H1 (cell line): ENCODE data around the gene KIR3DL2. TPM values are rescaled to one million over a fixed set of nuclear protein-coding genes. Genes with fewer than 3 reads are reported as not detected.

ENCODE experiments used
- CTCF ChIA-PET: fragments of 300-600 bp; sonication (Branson Sonifier 250); formaldehyde crosslinking; loops from one replicate; lab custom pipeline; 2021; ENCODE audit not compliant: partially characterized antibody; lab: Charles Lee
- POLR2A ChIA-PET: fragments of 300-600 bp; sonication (Branson Sonifier 250); formaldehyde crosslinking; loops from one replicate; lab custom pipeline; 2021; ENCODE audit warnings: inconsistent platforms; ENCODE audit not compliant: partially characterized antibody; lab: Charles Lee
- DNase-seq, 2 experiments: peaks; one replicate each; pipeline versions ENCODE4 v3.0.0 to v3.0.0-alpha.2; 2010 to 2022; ENCODE audit warnings: low spot score in 2 of 2, low read depth in 1 of 2, mixed read lengths in 1 of 2
- FAIRE-seq: peaks from 2 replicates; lab custom pipeline; 2011; peaks lifted over from hg19 to GRCh38; lab: Jason Lieb, UNC
- H2AFZ ChIP-seq: 2 replicates; pipeline ENCODE4 v1.8.1; 2012; ENCODE audit warnings: low read length, inconsistent platforms
- H2AK5ac ChIP-seq: 2 replicates; pipeline ENCODE4 v1.6.1; 2013; ENCODE audit warnings: low read depth, low read length
- H2BK120ac ChIP-seq: replicated peaks from 2 replicates; pipeline ENCODE3; 2013; ENCODE audit warnings: low read depth, low read length, inconsistent platforms
- H2BK12ac ChIP-seq: 2 replicates; pipeline ENCODE4 v1.6.1; 2013; ENCODE audit warnings: low read depth, low read length
- H2BK15ac ChIP-seq: 2 replicates; pipeline ENCODE4 v1.6.1; 2013; ENCODE audit warnings: low read length
- H2BK20ac ChIP-seq: 2 replicates; pipeline ENCODE4 v1.6.1; 2013; ENCODE audit warnings: low read length
- H2BK5ac ChIP-seq: 2 replicates; pipeline ENCODE4 v1.6.1; 2013; ENCODE audit warnings: low read depth, low read length
- H3K14ac ChIP-seq: 2 replicates; pipeline ENCODE4 v1.6.1; 2013; ENCODE audit warnings: inconsistent platforms; ENCODE audit not compliant: insufficient read length
- H3K18ac ChIP-seq: 2 replicates; pipeline ENCODE4 v1.6.1; 2013; ENCODE audit warnings: low read length; ENCODE audit errors: extremely low read depth
- H3K23ac ChIP-seq: 2 replicates; pipeline ENCODE4 v1.6.1; 2013; ENCODE audit warnings: inconsistent platforms; ENCODE audit not compliant: insufficient read length
- H3K23me2 ChIP-seq: 2 replicates; pipeline ENCODE4 v1.6.1; 2013; ENCODE audit warnings: low read depth, low read length
- H3K27ac ChIP-seq: 2 replicates; pipeline ENCODE4 v1.6.1; 2011; ENCODE audit warnings: low read depth, low read length, inconsistent platforms
- H3K27me3 ChIP-seq, 4 experiments: replicated peaks in 1 of 4; 1 replicate in 1 of 4; 2 replicates in 3 of 4; pipeline versions ENCODE4 v1.6.1 to v1.8.1; 2011 to 2013; ENCODE audit warnings: low read length in 3 of 4, mild to moderate bottlenecking in 3 of 4, inconsistent platforms in 2 of 4, mixed read lengths in 2 of 4, moderate library complexity in 1 of 4; ENCODE audit not compliant: control insufficient read depth in 3 of 4, insufficient read depth in 3 of 4; ENCODE audit errors: extremely low read depth in 1 of 4
- H3K36me3 ChIP-seq, 4 experiments: 2 replicates each; pipeline versions ENCODE4 v1.6.1 to v1.8.1; 2011 to 2013; ENCODE audit warnings: mild to moderate bottlenecking in 4 of 4, low read length in 3 of 4, moderate library complexity in 2 of 4, control low read depth in 1 of 4, inconsistent platforms in 1 of 4; ENCODE audit not compliant: insufficient read depth in 4 of 4, control insufficient read depth in 2 of 4
- H3K4ac ChIP-seq: replicated peaks from 2 replicates; pipeline ENCODE3; 2013; ENCODE audit warnings: low read length, low read depth, mixed read lengths, inconsistent platforms; ENCODE audit not compliant: insufficient read length
- H3K4me1 ChIP-seq, 4 experiments: replicated peaks in 1 of 4; 1 replicate in 1 of 4; 2 replicates in 3 of 4; pipeline versions ENCODE4 v1.6.1 to v1.8.1; 2011 to 2013; ENCODE audit warnings: low read length in 3 of 4, inconsistent platforms in 2 of 4, mixed read lengths in 1 of 4; ENCODE audit not compliant: insufficient read depth in 4 of 4, control insufficient read depth in 3 of 4
- H3K4me2 ChIP-seq, 2 experiments: 2 replicates each; pipeline versions ENCODE4 v1.6.1 to v1.8.1; 2011 to 2013; ENCODE audit warnings: low read depth in 2 of 2, low read length in 2 of 2, control low read depth in 1 of 2, inconsistent platforms in 1 of 2, mild to moderate bottlenecking in 1 of 2; ENCODE audit not compliant: insufficient read depth in 1 of 2
- H3K4me3 ChIP-seq, 4 experiments: fragments of 200-600, 300-600 bp in 1 of 4; sonication (generic), shearing (Covaris generic), sonication (Bioruptor Twin) in 1 of 4; 2 replicates each; pipeline versions ENCODE4 v1.5.1 to v1.8.1; 2011 to 2016; ENCODE audit warnings: low read length in 4 of 4, low read depth in 3 of 4, control low read depth in 2 of 4, inconsistent platforms in 2 of 4, mild to moderate bottlenecking in 2 of 4, mixed read lengths in 1 of 4, moderate library complexity in 1 of 4; ENCODE audit not compliant: insufficient read depth in 2 of 4; ENCODE audit errors: extremely low read depth in 1 of 4
- H3K56ac ChIP-seq: replicated peaks from 2 replicates; pipeline ENCODE3; 2013; ENCODE audit warnings: low read depth, mild to moderate bottlenecking, mixed read lengths, low read length, inconsistent platforms; ENCODE audit not compliant: insufficient read length
- H3K79me1 ChIP-seq: 2 replicates; pipeline ENCODE4 v1.6.1; 2013; ENCODE audit warnings: low read depth, low read length, control low read depth
- H3K79me2 ChIP-seq, 2 experiments: 2 replicates each; pipeline versions ENCODE4 v1.6.1 to v1.8.1; 2012 to 2013; ENCODE audit warnings: low read length in 2 of 2, mild to moderate bottlenecking in 2 of 2, inconsistent platforms in 1 of 2; ENCODE audit not compliant: insufficient read depth in 2 of 2, control insufficient read depth in 1 of 2
- H3K9ac ChIP-seq, 4 experiments: replicated peaks in 1 of 4; 1 replicate in 1 of 4; 2 replicates in 3 of 4; pipeline versions ENCODE4 v1.6.1 to v1.8.1; 2011 to 2013; ENCODE audit warnings: low read depth in 3 of 4, low read length in 3 of 4, control low read depth in 2 of 4, mild to moderate bottlenecking in 2 of 4, moderate library complexity in 2 of 4, inconsistent platforms in 1 of 4; ENCODE audit errors: extremely low read depth in 1 of 4
- H3K9me3 ChIP-seq, 2 experiments: 2 replicates each; pipeline versions ENCODE4 v1.6.1 to v1.8.1; 2012 to 2013; ENCODE audit warnings: mild to moderate bottlenecking in 2 of 2, moderate library complexity in 2 of 2, control low read depth in 1 of 2, inconsistent platforms in 1 of 2, low read depth in 1 of 2, low read length in 1 of 2, mixed read lengths in 1 of 2; ENCODE audit not compliant: insufficient read depth in 2 of 2
- H4K20me1 ChIP-seq, 2 experiments: replicated peaks in 1 of 2; 2 replicates each; pipeline versions ENCODE3 to v1.8.1; 2011 to 2013; ENCODE audit warnings: inconsistent platforms in 2 of 2, low read length in 2 of 2, mild to moderate bottlenecking in 1 of 2; ENCODE audit not compliant: insufficient read depth in 2 of 2, control insufficient read depth in 1 of 2
- H4K5ac ChIP-seq: 2 replicates; pipeline ENCODE4 v1.6.1; 2013; ENCODE audit warnings: low read length, low read depth, mixed read lengths, inconsistent platforms; ENCODE audit not compliant: insufficient read length
- H4K8ac ChIP-seq: 2 replicates; pipeline ENCODE4 v1.8.0; 2013; ENCODE audit warnings: mild to moderate bottlenecking, moderate library complexity, low read length, inconsistent platforms; ENCODE audit not compliant: insufficient read depth; ENCODE audit errors: extremely low read depth
- H4K91ac ChIP-seq: replicated peaks from 2 replicates; pipeline ENCODE3; 2013; ENCODE audit warnings: low read length, mixed read lengths, inconsistent platforms; ENCODE audit not compliant: insufficient read length
- NANOG ChIP-seq: IDR thresholded peaks from 2 replicates; pipeline ENCODE4 v1.6.1; 2011; ENCODE audit warnings: low read length, low read depth, mild to moderate bottlenecking, inconsistent platforms; ENCODE audit not compliant: insufficient read depth, poor library complexity, severe bottlenecking
- PHF8 ChIP-seq: fragments of 200-600 bp; sonication (generic); conservative IDR thresholded peaks from 2 replicates; pipeline ENCODE4 v1.7.1; 2012; ENCODE audit warnings: low read depth, mild to moderate bottlenecking, inconsistent platforms, low read length, moderate library complexity
- SAP30 ChIP-seq: fragments of 300-600 bp; sonication (generic); IDR thresholded peaks from 2 replicates; pipeline ENCODE4 v1.7.1; 2012; ENCODE audit warnings: low read length, moderate library complexity, mild to moderate bottlenecking, inconsistent platforms; ENCODE audit not compliant: insufficient read depth, insufficient replicate concordance
- SIN3A ChIP-seq, 2 experiments: IDR thresholded peaks in 1 of 2; conservative IDR thresholded peaks in 1 of 2; 2 replicates each; pipeline ENCODE4 v1.6.1; 2011 to 2012; ENCODE audit warnings: low read length in 2 of 2, improper control_type of control experiment in 1 of 2, low read depth in 1 of 2, mild to moderate bottlenecking in 1 of 2
- TAF7 ChIP-seq: optimal IDR thresholded peaks from 2 replicates; pipeline ENCODE3; 2011; ENCODE audit warnings: low read depth, mild to moderate bottlenecking, inconsistent platforms, low read length, moderate library complexity, borderline replicate concordance
- whole genome bisulfite sequencing, 2 experiments: shearing (Covaris generic) in 1 of 2; methylation state at CpG; one replicate each; pipeline versions ENCODE4 v1.1.6 to v1.1.7; 2013 to 2015; ENCODE audit warnings: low lambda C conversion rate in 2 of 2, mixed read lengths in 2 of 2, inconsistent platforms in 1 of 2, low coverage in 1 of 2, missing lambda C conversion rate in 1 of 2; ENCODE audit not compliant: insufficient replicate concordance in 2 of 2, insufficient coverage in 1 of 2, insufficient read length in 1 of 2; ENCODE audit errors: extremely low coverage in 1 of 2, missing lambda C conversion rate in 1 of 2; 5-methylcytosine and 5-hydroxymethylcytosine counted together
- polyA plus RNA-seq, 7 experiments: library from polyadenylated mRNA; depleted of rRNA in 3 of 7; stranded (reverse) in 5 of 7; unstranded in 2 of 7; fragments of >200 nt in 5 of 7; fragments of 200-250 nt in 2 of 7; gene quantifications; 1 replicate in 5 of 7; 2 replicates in 1 of 7; 4 replicates in 1 of 7; pipeline versions ENCODE4 v1.2.1 to v1.2.3, GENCODE V29; 2011 to 2013; ENCODE audit warnings: missing spikeins in 2 of 7, mixed read lengths in 2 of 7
- total RNA-seq: library from RNA; stranded (reverse); fragmentation: NEBNext Ultra II Directional; extraction: Animal tissue kit (Norgen Biotek cat#: 25700); gene quantifications from 2 replicates; pipeline ENCODE4 v1.2.1, GENCODE V29; 2021

Gene KIR3DL2
- total and polyA plus RNA-seq, 2 of the 8 experiments (the other 6 are each of a cell fraction or from before 2014, with no cell fraction given): not detected

GRCh38 chr19:54896036-54896435 lies 45.8 kb downstream of the KIR3DL2 start:
- ChIA-PET CTCF (interaction anchor here (1.2 kb wide), 1 partner anchor 15 kb away, joined by 3 read pairs; no protein-coding TSS in a partner anchor), POLR2A (no interaction called here)
- no peak overlapping the region for H3K27ac ChIP-seq
- H2AFZ ChIP-seq: no peak overlapping the region
- 0 out of 2 replicates have a peak overlapping the region, but pooled peaks have one; percentile 61 for H2BK20ac ChIP-seq
- H4K20me1 ChIP-seq: no peaks in the 10 kb centered on the region
- no peak overlapping the region for H4K91ac ChIP-seq
- H3K4me2 ChIP-seq: no peak overlapping the region
- H3K36me3 ChIP-seq: no peaks in the 10 kb centered on the region
- H3K14ac ChIP-seq: no peak overlapping the region
- no peaks in the 10 kb centered on the region for H3K79me1 ChIP-seq
- H3K18ac ChIP-seq: no peak overlapping the region; the same call in 1 of the 2 replicates
- no peak overlapping the region for H2BK15ac ChIP-seq
- H2BK120ac ChIP-seq: no peak overlapping the region
- H2BK5ac ChIP-seq: peak overlapping the region; percentile 60; the same call in 1 of the 2 replicates
- H3K23ac ChIP-seq: no peak overlapping the region
- no peak overlapping the region for H3K4me3 ChIP-seq
- 0 out of 2 replicates have a peak overlapping the region, but pooled peaks have one; percentile 53 for H2AK5ac ChIP-seq
- 54% methylated on average over 2 of the region's 2 CpGs; no CpG with 5 or more reads in 1 of the 2 experiments for WGBS, 2 experiments
- DNase-seq: no peak
- TF ChIP-seq TAF7 (no peak), NANOG (no peak), SIN3A (conservative IDR thresholded peaks at IDR 0.05 in 1 of 2, IDR thresholded peaks at IDR 0.05 in 1 of 2; ENCODE audit: low read depth in 1 of 2, low read length in 2 of 2) (no peak), PHF8 (no peak), SAP30 (no peak)
- H3K56ac ChIP-seq: no peak overlapping the region
- no peaks in the 10 kb centered on the region for H3K9me3 ChIP-seq
- peaks cover 0 to 4% (median 0%) of the 10 kb centered on the region in 4 experiments; a peak in 2 of 7 replicates for H3K4me1 ChIP-seq
- H2BK12ac ChIP-seq: peak overlapping the region; percentile 80; the same call in 1 of the 2 replicates
- no peak overlapping the region for H4K5ac ChIP-seq
- no peak overlapping the region for H4K8ac ChIP-seq
- no peaks in the 10 kb centered on the region for H3K27me3 ChIP-seq
- H3K4ac ChIP-seq: no peak overlapping the region
- no peaks in the 10 kb centered on the region; the same call in 1 of the 2 replicates for H3K23me2 ChIP-seq
- no peak overlapping the region for H3K9ac ChIP-seq
- no peaks in the 10 kb centered on the region for H3K79me2 ChIP-seq
- no peak for FAIRE-seq
